H9 (cell line): ENCODE results near the gene IL1RAPL1. TPM values are rescaled to one million over a fixed set of nuclear protein-coding genes. Genes with fewer than 3 reads are reported as not detected.

Experiments used
- DNase-seq: peaks from one replicate; pipeline ENCODE4 v3.0.0-alpha.2; 2017
- H2AFZ ChIP-seq: one replicate; pipeline ENCODE4 v1.6.1; 2013; ENCODE audit warnings: mild to moderate bottlenecking, low read length, control low read depth, moderate library complexity
- H2AK5ac ChIP-seq: 2 replicates; pipeline ENCODE4 v1.6.1; 2013; ENCODE audit warnings: low read length, control low read depth, mixed read lengths; ENCODE audit not compliant: insufficient read length
- H2BK120ac ChIP-seq: one replicate; pipeline ENCODE4 v1.6.1; 2013; ENCODE audit warnings: low read depth, mild to moderate bottlenecking, low read length, control low read depth, inconsistent platforms; ENCODE audit not compliant: poor library complexity, severe bottlenecking
- H2BK12ac ChIP-seq: 2 replicates; pipeline ENCODE4 v1.6.1; 2013; ENCODE audit warnings: low read length, control low read depth, mixed read lengths, low read depth; ENCODE audit not compliant: insufficient read length
- H2BK15ac ChIP-seq: 2 replicates; pipeline ENCODE4 v1.6.1; 2013; ENCODE audit warnings: low read depth, low read length, control low read depth
- H2BK20ac ChIP-seq: one replicate; pipeline ENCODE4 v1.6.1; 2013; ENCODE audit warnings: low read depth, mild to moderate bottlenecking, low read length, control low read depth, inconsistent platforms; ENCODE audit not compliant: poor library complexity, severe bottlenecking
- H2BK5ac ChIP-seq: 2 replicates; pipeline ENCODE4 v1.6.1; 2013; ENCODE audit warnings: low read length, control low read depth, mixed read lengths; ENCODE audit not compliant: insufficient read length
- H3K14ac ChIP-seq: 2 replicates; pipeline ENCODE4 v1.6.1; 2013; ENCODE audit warnings: low read length, control low read depth; ENCODE audit not compliant: insufficient read depth
- H3K18ac ChIP-seq: 2 replicates; pipeline ENCODE4 v1.6.1; 2013; ENCODE audit warnings: low read depth, mild to moderate bottlenecking, mixed read lengths, low read length, control low read depth; ENCODE audit not compliant: insufficient read length
- H3K23ac ChIP-seq: 2 replicates; pipeline ENCODE4 v1.6.1; 2013; ENCODE audit warnings: low read length, control low read depth, mixed read lengths, low read depth; ENCODE audit not compliant: insufficient read length
- H3K23me2 ChIP-seq: 2 replicates; pipeline ENCODE4 v1.6.1; 2013; ENCODE audit warnings: low read depth, mild to moderate bottlenecking, mixed read lengths, low read length, control low read depth; ENCODE audit not compliant: insufficient read length, poor library complexity, severe bottlenecking
- H3K27ac ChIP-seq: 2 replicates; pipeline ENCODE4 v1.5.1; 2013; ENCODE audit warnings: low read length, control low read depth, mixed read lengths, low read depth; ENCODE audit not compliant: insufficient read length
- H3K27me3 ChIP-seq: 2 replicates; pipeline ENCODE4 v1.6.1; 2013; ENCODE audit warnings: low read length, control low read depth, inconsistent platforms; ENCODE audit not compliant: insufficient read depth
- H3K4ac ChIP-seq: 2 replicates; pipeline ENCODE4 v1.6.1; 2013; ENCODE audit warnings: low read depth, mild to moderate bottlenecking, control low read depth, inconsistent platforms, low read length, moderate library complexity
- H3K4me1 ChIP-seq: 2 replicates; pipeline ENCODE4 v1.6.1; 2013; ENCODE audit warnings: low read length, control low read depth, inconsistent platforms; ENCODE audit not compliant: insufficient read depth
- H3K4me2 ChIP-seq: 2 replicates; pipeline ENCODE4 v1.6.1; 2013; ENCODE audit warnings: low read length, control low read depth, mixed read lengths; ENCODE audit not compliant: insufficient read length, insufficient read depth
- H3K56ac ChIP-seq: 2 replicates; pipeline ENCODE4 v1.6.1; 2013; ENCODE audit warnings: low read depth, mild to moderate bottlenecking, mixed read lengths, low read length, control low read depth; ENCODE audit not compliant: insufficient read length
- H3K79me1 ChIP-seq: 2 replicates; pipeline ENCODE4 v1.6.1; 2013; ENCODE audit warnings: low read depth, mild to moderate bottlenecking, moderate library complexity, low read length, control low read depth, inconsistent platforms; ENCODE audit not compliant: insufficient read depth, poor library complexity, severe bottlenecking
- H3K79me2 ChIP-seq: 2 replicates; pipeline ENCODE4 v1.6.1; 2013; ENCODE audit warnings: low read length, control low read depth, inconsistent platforms; ENCODE audit not compliant: insufficient read depth
- H3K9ac ChIP-seq: 2 replicates; pipeline ENCODE4 v1.6.1; 2013; ENCODE audit warnings: low read length, control low read depth, mixed read lengths; ENCODE audit not compliant: insufficient read length; ENCODE audit errors: extremely low read depth
- H3K9me3 ChIP-seq: one replicate; pipeline ENCODE4 v1.6.1; 2013; ENCODE audit warnings: low read depth, low read length, inconsistent platforms; ENCODE audit not compliant: control insufficient read depth
- H3T11ph ChIP-seq: one replicate; pipeline ENCODE4 v1.6.1; 2013; ENCODE audit warnings: mild to moderate bottlenecking, low read length, control low read depth, inconsistent platforms
- H4K20me1 ChIP-seq: one replicate; pipeline ENCODE4 v1.6.1; 2013; ENCODE audit not compliant: control insufficient read depth, insufficient read length, insufficient read depth
- H4K5ac ChIP-seq: 2 replicates; pipeline ENCODE4 v1.6.1; 2013; ENCODE audit warnings: low read depth, mild to moderate bottlenecking, mixed read lengths, low read length, control low read depth; ENCODE audit not compliant: insufficient read length
- H4K8ac ChIP-seq: replicated peaks from 2 replicates; pipeline ENCODE4 v1.6.1; 2013; ENCODE audit warnings: low read length, control low read depth, mixed read lengths, low read depth; ENCODE audit not compliant: insufficient read length
- H4K91ac ChIP-seq: 2 replicates; pipeline ENCODE4 v1.6.1; 2013; ENCODE audit warnings: low read depth, mild to moderate bottlenecking, moderate library complexity, mixed read lengths, low read length, control low read depth; ENCODE audit not compliant: insufficient read length
- H3K27ac Mint-ChIP-seq, 3 experiments: 2 replicates in 2 of 3; 3 replicates in 1 of 3; pipeline ENCODE4 v1.8.0; 2020 to 2021; ENCODE audit warnings: mixed read lengths in 3 of 3, mild to moderate bottlenecking in 1 of 3, moderate library complexity in 1 of 3
- H3K27me3 Mint-ChIP-seq: 2 replicates; pipeline ENCODE4 v1.8.0; 2021; ENCODE audit warnings: low read depth, mild to moderate bottlenecking, moderate library complexity, mixed read lengths
- H3K36me3 Mint-ChIP-seq, 3 experiments: 2 replicates in 2 of 3; 3 replicates in 1 of 3; pipeline ENCODE4 v1.8.0; 2020 to 2021; ENCODE audit warnings: low read depth in 3 of 3, mixed read lengths in 3 of 3; ENCODE audit not compliant: insufficient read depth in 1 of 3
- H3K4me1 Mint-ChIP-seq, 2 experiments: 2 replicates each; pipeline ENCODE4 v1.8.0; 2020; ENCODE audit warnings: mixed read lengths in 2 of 2
- H3K4me3 Mint-ChIP-seq, 2 experiments: 2 replicates in 1 of 2; 3 replicates in 1 of 2; pipeline ENCODE4 v1.8.0; 2020 to 2021; ENCODE audit warnings: mild to moderate bottlenecking in 2 of 2, mixed read lengths in 2 of 2, moderate library complexity in 1 of 2
- H3K9me3 Mint-ChIP-seq, 2 experiments: 2 replicates in 1 of 2; 3 replicates in 1 of 2; pipeline ENCODE4 v1.8.0; 2020; ENCODE audit warnings: mild to moderate bottlenecking in 2 of 2, mixed read lengths in 2 of 2, moderate library complexity in 1 of 2
- WGBS: extraction: QIAGEN DNeasy Blood & Tissue Kit; methylation state at CpG from one replicate; pipeline ENCODE4 v1.1.7; 2013; ENCODE audit warnings: missing lambda C conversion rate, low lambda C conversion rate, mixed read lengths; ENCODE audit not compliant: insufficient read length; ENCODE audit errors: extremely low coverage; 5-methylcytosine and 5-hydroxymethylcytosine counted together
- total RNA-seq: library from RNA; stranded (reverse); gene quantifications from 2 replicates; pipeline ENCODE4 v1.2.1, GENCODE V29; 2021
- TF ChIP-seq, protein P1 (sequence below): fragments of 200-600 bp; sonication (generic); conservative IDR thresholded peaks from 3 replicates; pipeline ENCODE4 v1.8.0; 2021; ENCODE audit warnings: antibody characterized with exemption, mild to moderate bottlenecking

Gene IL1RAPL1
- total RNA-seq, 1 experiment from 2014 or later: 0.31 TPM

GRCh38 chrX:29083823-29084222 is 496.6 kb downstream of the IL1RAPL1 start:
- no peak overlapping the region for H3K56ac ChIP-seq
- no peaks in the 10 kb centered on the region for H3K9me3 ChIP-seq
- no peak overlapping the region for H2AK5ac ChIP-seq
- no peak overlapping the region for H2BK20ac ChIP-seq
- no peaks in the 10 kb centered on the region for H3K23me2 ChIP-seq
- H3K27me3 ChIP-seq: no peaks in the 10 kb centered on the region
- peaks cover under 1 to 27% of the 10 kb centered on the region in 2 experiments; a peak in 4 of 5 replicates for H3K9me3 Mint-ChIP-seq
- peaks cover 4% of the 10 kb centered on the region in 2 experiments; a peak in 1 of 4 replicates for H3K4me1 Mint-ChIP-seq
- H3K27ac ChIP-seq: no peak overlapping the region
- H3K18ac ChIP-seq: no peak overlapping the region
- H2AFZ ChIP-seq: no peak overlapping the region
- H3K79me1 ChIP-seq: no peaks in the 10 kb centered on the region
- no peak overlapping the region for H3K4ac ChIP-seq
- H3K79me2 ChIP-seq: no peaks in the 10 kb centered on the region
- no peak for DNase-seq
- no peak overlapping the region for H2BK5ac ChIP-seq
- no peak overlapping the region for H2BK15ac ChIP-seq
- H4K91ac ChIP-seq: no peak overlapping the region
- H3K9ac ChIP-seq: no peak overlapping the region
- no CpG with 5 or more reads among the region's 2 CpGs for WGBS
- H3K4me1 ChIP-seq: no peaks in the 10 kb centered on the region; the same call in 1 of the 2 replicates
- H2BK120ac ChIP-seq: no peak overlapping the region
- H4K20me1 ChIP-seq: no peaks in the 10 kb centered on the region
- H3K14ac ChIP-seq: no peak overlapping the region
- H3K27me3 Mint-ChIP-seq: no peaks in the 10 kb centered on the region; the same call in 1 of the 2 replicates
- no peak overlapping the region for H3K27ac Mint-ChIP-seq
- H3K4me3 Mint-ChIP-seq: no peak overlapping the region
- H2BK12ac ChIP-seq: no peak overlapping the region
- H3K4me2 ChIP-seq: no peak overlapping the region
- no peaks in the 10 kb centered on the region for H3K36me3 Mint-ChIP-seq
- no peak overlapping the region for H3K23ac ChIP-seq
- TF ChIP-seq, protein P1, sequence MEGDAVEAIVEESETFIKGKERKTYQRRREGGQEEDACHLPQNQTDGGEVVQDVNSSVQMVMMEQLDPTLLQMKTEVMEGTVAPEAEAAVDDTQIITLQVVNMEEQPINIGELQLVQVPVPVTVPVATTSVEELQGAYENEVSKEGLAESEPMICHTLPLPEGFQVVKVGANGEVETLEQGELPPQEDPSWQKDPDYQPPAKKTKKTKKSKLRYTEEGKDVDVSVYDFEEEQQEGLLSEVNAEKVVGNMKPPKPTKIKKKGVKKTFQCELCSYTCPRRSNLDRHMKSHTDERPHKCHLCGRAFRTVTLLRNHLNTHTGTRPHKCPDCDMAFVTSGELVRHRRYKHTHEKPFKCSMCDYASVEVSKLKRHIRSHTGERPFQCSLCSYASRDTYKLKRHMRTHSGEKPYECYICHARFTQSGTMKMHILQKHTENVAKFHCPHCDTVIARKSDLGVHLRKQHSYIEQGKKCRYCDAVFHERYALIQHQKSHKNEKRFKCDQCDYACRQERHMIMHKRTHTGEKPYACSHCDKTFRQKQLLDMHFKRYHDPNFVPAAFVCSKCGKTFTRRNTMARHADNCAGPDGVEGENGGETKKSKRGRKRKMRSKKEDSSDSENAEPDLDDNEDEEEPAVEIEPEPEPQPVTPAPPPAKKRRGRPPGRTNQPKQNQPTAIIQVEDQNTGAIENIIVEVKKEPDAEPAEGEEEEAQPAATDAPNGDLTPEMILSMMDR: no peak
- H4K8ac ChIP-seq: no peak overlapping the region
- H3T11ph ChIP-seq: no peak overlapping the region
- H4K5ac ChIP-seq: no peak overlapping the region
